GM23248 (cell line): ENCODE results near the gene AKAP6. TPM values are rescaled to one million over a fixed set of nuclear protein-coding genes. Genes with fewer than 3 reads are reported as not detected.
A peak's percentile ranks its signal among the peaks of the same experiment; 100 is the strongest.

ENCODE experiments used
- DNase-seq: peaks from one replicate; pipeline ENCODE4 v3.0.0-alpha.2; 2015
- H2AFZ ChIP-seq: fragments of 200-600 bp; sonication (generic); 2 replicates; pipeline ENCODE4 v1.6.1; 2016; ENCODE audit warnings: antibody characterized with exemption
- H3F3A ChIP-seq: fragments of 200-600 bp; sonication (generic); 2 replicates; pipeline ENCODE4 v1.6.1; 2016; ENCODE audit warnings: mild to moderate bottlenecking, antibody characterized with exemption, mixed run types; ENCODE audit not compliant: insufficient read depth
- H3K27ac ChIP-seq: fragments of 200-600 bp; sonication (generic); 2 replicates; pipeline ENCODE4 v1.5.1; 2016; ENCODE audit warnings: mild to moderate bottlenecking
- H3K27me3 ChIP-seq: fragments of 200-600 bp; sonication (generic); replicated peaks from 2 replicates; pipeline ENCODE4 v1.6.1; 2016; ENCODE audit warnings: mild to moderate bottlenecking; ENCODE audit not compliant: insufficient read depth
- H3K36me3 ChIP-seq: fragments of 200-600 bp; sonication (generic); 2 replicates; pipeline ENCODE4 v1.6.1; 2016; ENCODE audit warnings: low read depth, mild to moderate bottlenecking
- H3K4me1 ChIP-seq: fragments of 200-600 bp; sonication (generic); 2 replicates; pipeline ENCODE4 v1.6.1; 2016; ENCODE audit warnings: mild to moderate bottlenecking; ENCODE audit not compliant: insufficient read depth
- H3K4me2 ChIP-seq: fragments of 200-600 bp; sonication (generic); one replicate; pipeline ENCODE4 v1.6.1; 2016; ENCODE audit warnings: mild to moderate bottlenecking; ENCODE audit not compliant: unreplicated experiment
- H3K4me3 ChIP-seq: fragments of 200-600 bp; sonication (generic); 2 replicates; pipeline ENCODE4 v1.5.1; 2016; ENCODE audit warnings: mild to moderate bottlenecking
- H3K79me2 ChIP-seq: fragments of 200-600 bp; sonication (generic); 2 replicates; pipeline ENCODE4 v1.6.1; 2016; ENCODE audit warnings: mild to moderate bottlenecking; ENCODE audit not compliant: insufficient read depth
- H3K9ac ChIP-seq: fragments of 200-600 bp; sonication (generic); 2 replicates; pipeline ENCODE4 v1.6.1; 2016; ENCODE audit warnings: mild to moderate bottlenecking
- H3K9me2 ChIP-seq: fragments of 200-600 bp; sonication (generic); 2 replicates; pipeline ENCODE4 v1.6.1; 2016; ENCODE audit warnings: mixed run types, mild to moderate bottlenecking, moderate library complexity; ENCODE audit not compliant: insufficient read depth
- H3K9me3 ChIP-seq: fragments of 200-600 bp; sonication (generic); one replicate; pipeline ENCODE4 v1.6.1; 2017; ENCODE audit warnings: low read depth
- H4K20me1 ChIP-seq: fragments of 200-600 bp; sonication (generic); 2 replicates; pipeline ENCODE4 v1.6.0; 2016; ENCODE audit not compliant: insufficient read depth
- EZH2 ChIP-seq: fragments of 200-600 bp; sonication (generic); IDR thresholded peaks from 2 replicates; pipeline ENCODE4 v1.6.1; 2018; ENCODE audit warnings: antibody characterized with exemption, mild to moderate bottlenecking; ENCODE audit not compliant: insufficient read depth, poor library complexity, severe bottlenecking
- EZH2phosphoT487 ChIP-seq: fragments of 200-600 bp; sonication (generic); IDR thresholded peaks from 2 replicates; pipeline ENCODE4 v1.6.1; 2018; ENCODE audit warnings: antibody characterized with exemption, moderate library complexity, mild to moderate bottlenecking, low read depth; ENCODE audit not compliant: insufficient read depth
- WGBS, 2 experiments: methylation state at CpG; one replicate each; pipeline ENCODE4 v1.1.6; 2015 to 2017; ENCODE audit warnings: low lambda C conversion rate in 2 of 2, low coverage in 1 of 2; ENCODE audit errors: missing lambda C conversion rate in 2 of 2; 5-methylcytosine and 5-hydroxymethylcytosine counted together
- in situ Hi-C: fragments of 300-500 bp; cut with MboI; formaldehyde crosslinking; loops from 2 replicates; pipeline ENCODE4 v1.15.0; 2020
- polyA plus RNA-seq: library from polyadenylated mRNA; unstranded; fragments of >200 nt; fragmentation: Nextera tagmentation; extraction: Ambion mirVana; gene quantifications from 2 replicates; pipeline ENCODE4 v1.2.1, GENCODE V29; 2016
- total RNA-seq: library from RNA; depleted of rRNA; stranded (reverse); fragments of >200 nt; shearing (Covaris generic); gene quantifications from 2 replicates; pipeline ENCODE4 v1.2.3, GENCODE V29; 2014

AKAP6 gene
- total and polyA plus RNA-seq, 2 experiments from 2014 or later, result 4.8 to 19.1 TPM

DNA sequence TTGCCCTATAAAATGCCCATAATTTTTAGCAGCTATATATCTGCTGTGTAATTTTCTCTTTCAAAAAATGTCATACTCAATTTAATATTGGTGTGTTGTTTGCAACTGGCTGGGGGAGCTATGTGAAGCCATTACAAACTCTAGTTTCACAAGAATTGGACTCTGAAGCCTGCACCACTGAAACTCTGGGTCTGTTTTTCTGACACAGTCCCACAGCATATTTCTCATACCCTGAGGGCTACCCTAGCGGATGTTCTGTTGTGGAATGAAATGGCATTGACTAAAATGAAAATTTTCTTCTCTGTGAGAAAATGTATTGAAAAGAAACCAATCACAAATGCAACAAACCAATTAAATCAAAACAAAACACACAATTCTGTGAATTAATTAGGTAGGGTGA is 325.0 kb downstream of the AKAP6 start:
- in situ Hi-C loops, result no loop called here
- WGBS, 2 experiments, result 86 to 100% methylated on average over 1 of the region's 1 CpG
- H3K4me2 ChIP-seq, result no peak overlapping the region
- H3K79me2 ChIP-seq, result no peaks in the 10 kb centered on the region
- H3K9ac ChIP-seq, result no peak overlapping the region
- H3K27me3 ChIP-seq, result no peaks in the 10 kb centered on the region
- H3K36me3 ChIP-seq, result no peaks in the 10 kb centered on the region
- H3K4me3 ChIP-seq, result no peak overlapping the region
- no peaks in the 10 kb centered on the region for H3F3A ChIP-seq
- no peaks in the 10 kb centered on the region for H3K9me3 ChIP-seq
- no peak overlapping the region for H2AFZ ChIP-seq
- TF ChIP-seq EZH2phosphoT487, result no peak
- TF ChIP-seq EZH2, result no peak
- H3K4me1 ChIP-seq, result no peaks in the 10 kb centered on the region
- H4K20me1 ChIP-seq, result no peaks in the 10 kb centered on the region
- no peak for DNase-seq
- no peaks in the 10 kb centered on the region for H3K9me2 ChIP-seq
- H3K27ac ChIP-seq, result no peak overlapping the region

DNA sequence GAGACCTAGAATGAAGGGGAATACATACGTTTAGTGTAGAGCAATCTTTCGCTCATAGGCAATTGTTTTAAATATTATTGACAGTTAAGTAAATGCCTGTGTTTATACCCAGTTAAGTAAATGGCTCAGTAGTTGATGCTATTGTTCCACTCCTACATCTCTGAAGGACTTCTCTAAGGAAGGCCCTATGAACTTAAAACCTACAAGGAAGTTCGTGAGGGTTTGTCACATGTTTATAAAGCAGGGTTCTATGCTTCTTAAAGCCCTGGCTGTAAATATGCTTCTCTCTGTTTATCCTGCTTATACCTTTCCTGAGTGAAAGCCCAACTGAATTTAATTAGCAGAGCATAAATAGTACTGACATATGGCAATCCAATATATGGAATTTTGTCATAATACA is 327.5 kb downstream of the AKAP6 start:
- Histone ChIP-seq H3K9me3 (no peaks in the 10 kb centered on the region), H3K9ac (no peak overlapping the region), H2AFZ (no peak overlapping the region), H3K4me3 (no peak overlapping the region), H3K4me1 (no peaks in the 10 kb centered on the region), H3K9me2 (0 out of 2 replicates have a peak, but pooled peaks cover 3% of the 10 kb centered on the region), H3K79me2 (no peaks in the 10 kb centered on the region), H3K27me3 (no peaks in the 10 kb centered on the region), H3K36me3 (no peaks in the 10 kb centered on the region), H3K4me2 (no peak overlapping the region), H3F3A (no peaks in the 10 kb centered on the region), H4K20me1 (no peaks in the 10 kb centered on the region), H3K27ac (no peak overlapping the region)
- in situ Hi-C loops, result no loop called here
- WGBS, 2 experiments, result 93 to 95% methylated on average over 3 of the region's 3 CpGs
- DNase-seq, result no peak
- TF ChIP-seq EZH2 (no peak), EZH2phosphoT487 (no peak)

DNA sequence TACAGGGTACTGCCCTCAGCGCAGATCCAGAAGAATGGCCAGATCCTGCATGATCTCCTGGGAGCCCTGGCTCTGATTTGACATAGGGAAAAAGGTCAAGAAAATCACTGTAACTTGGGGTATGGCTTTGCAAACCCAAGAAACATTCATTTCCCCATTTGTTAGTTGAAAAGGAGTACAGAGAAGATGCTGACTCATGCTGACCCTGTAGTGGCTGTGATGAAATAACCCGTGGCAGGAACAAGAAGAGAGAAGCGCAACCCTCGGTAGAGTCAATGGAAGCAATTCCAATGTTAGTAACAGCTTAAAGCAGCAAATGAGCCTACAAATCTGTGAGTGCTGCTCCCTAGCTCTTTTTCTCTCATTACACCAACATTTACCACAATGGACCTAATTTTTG is 328.0 kb downstream of the AKAP6 start:
- Histone ChIP-seq H3K36me3 (no peaks in the 10 kb centered on the region), H3K27me3 (no peaks in the 10 kb centered on the region), H3K27ac (no peak overlapping the region), H3K4me1 (no peaks in the 10 kb centered on the region), H3K9ac (no peak overlapping the region), H3K4me2 (no peak overlapping the region), H3K9me2 (0 out of 2 replicates have a peak, but pooled peaks cover 3% of the 10 kb centered on the region), H3F3A (no peaks in the 10 kb centered on the region), H2AFZ (no peak overlapping the region), H3K4me3 (no peak overlapping the region), H3K79me2 (no peaks in the 10 kb centered on the region), H4K20me1 (no peaks in the 10 kb centered on the region), H3K9me3 (no peaks in the 10 kb centered on the region)
- in situ Hi-C loops, result no loop called here
- no peak for TF ChIP-seq EZH2phosphoT487
- no peak for TF ChIP-seq EZH2
- WGBS, 2 experiments, result 84 to 91% methylated on average over 4 of the region's 4 CpGs
- DNase-seq, result peak; percentile 37

DNA sequence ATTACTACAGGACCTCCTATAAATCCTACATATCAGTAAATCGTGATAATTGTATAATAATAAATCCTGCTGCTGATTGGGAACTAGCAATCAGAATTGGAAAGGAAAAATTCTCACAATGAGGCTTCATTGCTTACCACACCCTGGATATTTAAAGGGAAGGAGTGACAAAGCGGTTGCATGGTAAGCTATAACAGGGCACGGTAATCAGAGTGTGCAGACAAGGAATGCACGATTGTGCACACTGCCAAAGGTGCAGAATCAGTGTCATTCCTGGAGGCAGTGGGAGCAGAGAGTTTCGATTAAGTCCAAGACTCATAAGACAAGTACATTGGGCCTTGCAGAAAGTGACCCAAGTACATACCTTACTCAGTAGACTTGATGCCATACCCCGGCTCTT is 332.1 kb downstream of the AKAP6 start:
- no peaks in the 10 kb centered on the region for H3K36me3 ChIP-seq
- no peak overlapping the region for H3K4me3 ChIP-seq
- no peak for DNase-seq
- no peaks in the 10 kb centered on the region for H3K9me3 ChIP-seq
- peaks cover 10% of the 10 kb centered on the region for H3K4me1 ChIP-seq
- H3F3A ChIP-seq, result no peaks in the 10 kb centered on the region
- H3K9me2 ChIP-seq, result 0 out of 2 replicates have a peak, but pooled peaks cover 3% of the 10 kb centered on the region
- no peak overlapping the region for H3K4me2 ChIP-seq
- no peak overlapping the region for H3K9ac ChIP-seq
- H4K20me1 ChIP-seq, result no peaks in the 10 kb centered on the region
- no peak overlapping the region for H3K27ac ChIP-seq
- 86 to 89% methylated on average over 6 of the region's 6 CpGs for WGBS, 2 experiments
- TF ChIP-seq EZH2 (no peak), EZH2phosphoT487 (no peak)
- in situ Hi-C loops, result no loop called here
- no peaks in the 10 kb centered on the region for H3K79me2 ChIP-seq
- H2AFZ ChIP-seq, result no peak overlapping the region
- H3K27me3 ChIP-seq, result no peaks in the 10 kb centered on the region

DNA sequence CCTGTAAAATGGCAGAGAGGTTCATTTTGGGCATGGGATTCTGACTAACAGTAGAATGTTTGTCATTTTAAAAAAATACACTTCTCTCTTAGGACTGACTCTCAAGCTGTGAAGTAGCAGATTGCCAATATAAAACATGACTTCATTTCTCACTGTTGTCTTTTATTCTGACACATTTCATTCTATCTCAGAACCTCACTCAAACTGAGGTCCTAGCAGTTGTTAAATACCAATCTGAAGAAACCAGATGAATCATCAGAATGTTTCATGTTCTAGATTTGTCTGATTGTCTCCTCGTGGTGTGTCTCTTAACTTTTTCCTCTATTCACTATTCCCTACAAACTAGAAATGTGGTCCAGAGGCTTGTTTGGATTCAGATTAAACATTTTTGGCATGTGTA is 333.1 kb downstream of the AKAP6 start:
- Histone ChIP-seq H3K79me2 (no peaks in the 10 kb centered on the region), H3K36me3 (no peaks in the 10 kb centered on the region), H3K4me3 (no peak overlapping the region), H3K9me3 (no peaks in the 10 kb centered on the region), H3K27ac (no peak overlapping the region), H2AFZ (no peak overlapping the region), H3K27me3 (no peaks in the 10 kb centered on the region), H3F3A (no peaks in the 10 kb centered on the region), H3K4me2 (no peak overlapping the region), H3K4me1 (peaks cover 14% of the 10 kb centered on the region), H3K9ac (no peak overlapping the region), H4K20me1 (no peaks in the 10 kb centered on the region), H3K9me2 (0 out of 2 replicates have a peak, but pooled peaks cover 3% of the 10 kb centered on the region)
- in situ Hi-C loops, result no loop called here
- 0 to 12% methylated on average over 1 of the region's 1 CpG for WGBS, 2 experiments
- DNase-seq, result peak; percentile 60
- TF ChIP-seq EZH2, result no peak
- TF ChIP-seq EZH2phosphoT487, result no peak
